Neural crest cell (in vitro differentiated cells): ENCODE data around the gene SLC38A10. TPM values are rescaled to one million over a fixed set of nuclear protein-coding genes. Genes with fewer than 3 reads are reported as not detected.

Experiments
- DNase-seq: peaks from one replicate; pipeline ENCODE4 v3.0.0; 2021; ENCODE audit warnings: low read depth, mixed read lengths, low spot score
- H3K27ac Mint-ChIP-seq: one replicate; pipeline ENCODE4 v1.8.0; 2021; ENCODE audit warnings: mild to moderate bottlenecking, mixed read lengths; ENCODE audit not compliant: unreplicated experiment
- H3K27me3 Mint-ChIP-seq: 2 replicates; pipeline ENCODE4 v1.8.0; 2021; ENCODE audit warnings: low read depth, mild to moderate bottlenecking, mixed read lengths
- H3K36me3 Mint-ChIP-seq: 2 replicates; pipeline ENCODE4 v1.8.0; 2021; ENCODE audit warnings: low read depth, mild to moderate bottlenecking, mixed read lengths
- H3K4me1 Mint-ChIP-seq: 2 replicates; pipeline ENCODE4 v1.8.0; 2021; ENCODE audit warnings: mixed read lengths
- H3K4me3 Mint-ChIP-seq: one replicate; pipeline ENCODE4 v1.8.0; 2021; ENCODE audit warnings: mild to moderate bottlenecking, mixed read lengths
- H3K9me3 Mint-ChIP-seq: 2 replicates; pipeline ENCODE4 v1.8.0; 2021; ENCODE audit warnings: mixed read lengths
- CTCF ChIP-seq: fragments of 200-600 bp; sonication (generic); conservative IDR thresholded peaks from 2 replicates; pipeline ENCODE4 v1.5.0; 2021; ENCODE audit warnings: antibody characterized with exemption, mild to moderate bottlenecking
- total RNA-seq: library from RNA; stranded (reverse); gene quantifications from 2 replicates; pipeline ENCODE4 v1.2.1, GENCODE V29; 2021

Gene SLC38A10
- total RNA-seq, 1 donor from 2014 or later: 63.3 TPM

- no peak overlapping the region for H3K27ac Mint-ChIP-seq
- no peak for DNase-seq
- H3K9me3 Mint-ChIP-seq: no peaks in the 10 kb centered on the region
- H3K4me1 Mint-ChIP-seq: peaks cover 4% of the 10 kb centered on the region
- H3K27me3 Mint-ChIP-seq: no peaks in the 10 kb centered on the region
- H3K4me3 Mint-ChIP-seq: no peak overlapping the region
- no peaks in the 10 kb centered on the region for H3K36me3 Mint-ChIP-seq
- no peak for TF ChIP-seq CTCF
Measured at GRCh38 chr17:81199482-81199830, 95.7 kb downstream of the SLC38A10 start.

GRCh38 chr17:81198826-81199481, 96.2 kb downstream of the SLC38A10 start:
- no peak overlapping the region for H3K4me3 Mint-ChIP-seq
- no peaks in the 10 kb centered on the region for H3K9me3 Mint-ChIP-seq
- DNase-seq: no peak
- no peaks in the 10 kb centered on the region for H3K27me3 Mint-ChIP-seq
- H3K4me1 Mint-ChIP-seq: peaks cover 4% of the 10 kb centered on the region
- TF ChIP-seq CTCF: no peak
- no peaks in the 10 kb centered on the region for H3K36me3 Mint-ChIP-seq
- no peak overlapping the region for H3K27ac Mint-ChIP-seq

- no peak overlapping the region for H3K4me3 Mint-ChIP-seq
- TF ChIP-seq CTCF: no peak
- no peaks in the 10 kb centered on the region for H3K9me3 Mint-ChIP-seq
- H3K36me3 Mint-ChIP-seq: no peaks in the 10 kb centered on the region
- no peaks in the 10 kb centered on the region for H3K27me3 Mint-ChIP-seq
- H3K4me1 Mint-ChIP-seq: peaks cover 4% of the 10 kb centered on the region
- DNase-seq: no peak
- H3K27ac Mint-ChIP-seq: no peak overlapping the region
Measured at GRCh38 chr17:81197831-81198490, 97.1 kb downstream of the SLC38A10 start.

GRCh38 chr17:81197409-81197795, 97.7 kb downstream of the SLC38A10 start:
- H3K4me1 Mint-ChIP-seq: peaks cover 4% of the 10 kb centered on the region
- no peak for TF ChIP-seq CTCF
- no peaks in the 10 kb centered on the region for H3K9me3 Mint-ChIP-seq
- no peak overlapping the region for H3K4me3 Mint-ChIP-seq
- H3K27ac Mint-ChIP-seq: no peak overlapping the region
- DNase-seq: no peak
- H3K36me3 Mint-ChIP-seq: no peaks in the 10 kb centered on the region
- no peaks in the 10 kb centered on the region for H3K27me3 Mint-ChIP-seq

GRCh38 chr17:81196505-81197408, 98.3 kb downstream of the SLC38A10 start:
- Mint-ChIP-seq H3K9me3 (no peaks in the 10 kb centered on the region), H3K27me3 (no peaks in the 10 kb centered on the region), H3K4me1 (peaks cover 4% of the 10 kb centered on the region), H3K27ac (no peak overlapping the region), H3K36me3 (no peaks in the 10 kb centered on the region), H3K4me3 (no peak overlapping the region)
- no peak for DNase-seq
- TF ChIP-seq CTCF: no peak
